ENCODE measurements around the gene ZNF90.
"Not testable (repeated sequence)": the region's sequence is repeated elsewhere in the genome, so short reads cannot be mapped to it uniquely, and the experiment has no call there.

The ZNF90 gene

GRCh38 chr19:20103091-20103740 lies 25.4 kb downstream of the ZNF90 start:
- DNase-seq (ENCODE audit: low read depth in 3 of 3) = no peak

GRCh38 chr19:20107301-20107700 lies 29.5 kb downstream of the ZNF90 start:
- DNase-seq (ENCODE audit: low read depth in 3 of 3) = no peak

DNA sequence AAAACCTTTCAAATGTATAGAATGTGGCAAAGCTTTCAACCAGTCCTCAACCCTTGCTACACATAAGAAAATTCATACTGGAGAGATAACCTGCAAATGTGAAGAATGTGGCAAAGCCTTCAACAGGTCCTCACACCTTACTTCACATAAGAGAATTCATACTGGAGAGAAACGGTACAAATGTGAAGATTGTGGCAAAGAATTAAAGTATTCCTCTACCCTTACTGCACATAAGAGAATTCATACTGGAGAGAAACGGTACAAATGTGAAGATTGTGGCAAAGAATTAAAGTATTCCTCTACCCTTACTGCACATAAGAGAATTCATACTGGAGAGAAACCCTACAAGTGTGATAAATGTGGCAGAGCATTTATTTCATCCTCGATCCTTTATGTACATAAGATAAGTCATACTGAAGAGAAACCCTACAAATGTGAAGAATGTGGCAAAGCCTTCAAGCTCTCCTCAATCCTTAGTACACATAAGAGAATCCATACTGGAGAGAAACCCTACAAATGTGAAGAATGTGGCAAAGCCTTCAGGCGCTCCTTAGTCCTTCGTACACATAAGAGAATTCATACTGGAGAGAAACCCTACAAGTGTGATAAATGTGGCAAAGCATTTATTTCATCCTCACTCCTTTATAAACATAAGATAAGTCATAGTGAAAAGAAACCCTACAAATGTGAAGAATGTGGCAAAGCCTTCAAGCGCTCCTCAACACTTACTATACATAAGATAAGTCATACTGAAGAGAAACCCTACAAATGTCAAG lies 40.5 kb downstream of the ZNF90 start:
- DNase-seq (ENCODE audit: low read depth in 3 of 3) = not testable (repeated sequence)

GRCh38 chr19:20124879-20125278 lies 47.1 kb downstream of the ZNF90 start:
- no peak for DNase-seq (ENCODE audit: low read depth in 3 of 3)

- DNase-seq (ENCODE audit: low read depth in 3 of 3) = not testable (repeated sequence)
Measured at GRCh38 chr19:20132933-20133332, 55.1 kb downstream of the ZNF90 start.

- not testable (repeated sequence) for DNase-seq (ENCODE audit: low read depth in 3 of 3)
Measured at GRCh38 chr19:20137714-20138113, 59.9 kb downstream of the ZNF90 start.

- DNase-seq (ENCODE audit: low read depth in 3 of 3) = no peak
Measured at GRCh38 chr19:20151617-20152145, 73.9 kb downstream of the ZNF90 start.

GRCh38 chr19:20152506-20152905 lies 74.7 kb downstream of the ZNF90 start:
- not testable (repeated sequence) for DNase-seq (ENCODE audit: low read depth in 3 of 3)

DNA sequence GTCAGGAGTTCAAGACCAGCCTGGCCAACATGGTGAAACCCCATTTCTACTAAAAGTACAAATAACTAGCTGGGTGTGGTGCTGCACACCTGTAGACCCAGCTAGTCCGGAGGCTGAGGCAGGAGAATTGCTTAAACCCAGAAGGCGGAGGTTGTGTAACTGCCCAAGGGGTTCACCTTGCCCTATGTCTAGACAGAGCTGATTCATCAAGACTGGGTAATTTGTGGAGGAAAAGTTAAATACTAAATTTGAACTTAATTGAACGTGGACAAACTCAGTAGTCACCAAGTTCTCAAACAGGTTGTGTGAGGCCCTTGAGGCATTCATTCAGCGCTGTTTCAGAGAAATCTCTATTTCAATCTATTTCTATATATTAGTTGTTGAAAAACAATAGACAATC lies 75.5 kb downstream of the ZNF90 start:
- DNase-seq (ENCODE audit: low read depth in 3 of 3) = no peak

DNA sequence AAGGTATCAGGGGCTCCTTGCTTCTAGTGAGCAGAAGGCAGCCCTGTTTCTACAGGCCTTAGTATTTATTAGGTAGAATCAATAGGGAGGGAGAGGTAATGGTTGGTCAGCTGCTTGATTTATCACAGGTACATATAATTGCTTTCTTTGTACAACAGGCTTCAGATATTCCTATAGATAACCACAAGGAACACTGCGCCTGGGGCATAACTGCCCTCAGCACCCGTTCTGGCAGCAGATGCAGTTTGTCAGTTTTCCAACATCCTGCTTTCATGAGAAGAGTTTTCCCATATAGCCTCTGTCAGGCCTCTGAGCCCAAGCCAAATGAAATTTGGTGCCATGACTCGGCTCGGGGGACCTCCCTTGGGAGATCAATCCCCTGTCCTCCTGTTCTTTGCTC lies 76.8 kb downstream of the ZNF90 start:
- no peak for DNase-seq (ENCODE audit: low read depth in 3 of 3)

DNA sequence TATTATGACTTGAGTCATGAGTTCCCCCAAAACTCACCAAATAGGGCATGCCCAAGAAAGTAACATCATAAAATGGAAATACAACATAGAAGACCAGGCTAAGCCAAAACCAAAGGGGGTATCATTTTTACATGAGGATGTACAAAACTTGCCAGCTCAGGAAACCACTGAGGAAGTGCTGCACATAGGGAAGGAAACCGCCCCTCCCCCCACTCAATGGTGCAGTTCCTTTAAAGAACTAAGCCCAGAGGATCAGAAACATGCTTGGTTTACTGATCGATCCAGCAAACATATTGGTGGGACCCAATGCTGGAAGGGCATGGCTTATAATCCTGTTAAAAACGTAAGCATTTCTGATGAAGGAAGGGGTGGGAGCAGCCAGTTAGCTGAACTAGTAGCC lies 85.0 kb downstream of the ZNF90 start:
- DNase-seq (ENCODE audit: low read depth in 3 of 3) = no peak

GRCh38 chr19:20164456-20164855 lies 86.7 kb downstream of the ZNF90 start:
- DNase-seq (ENCODE audit: low read depth in 3 of 3) = no peak

GRCh38 chr19:20165971-20166592 lies 88.3 kb downstream of the ZNF90 start:
- DNase-seq (ENCODE audit: low read depth in 3 of 3) = no peak

- peak; percentile 63 to 85 (median 76) for DNase-seq (ENCODE audit: low read depth in 3 of 3)
Measured at GRCh38 chr19:20167020-20167644, 89.3 kb downstream of the ZNF90 start, which contains the start of gene ZNF486. Gene ZNF486 (plus strand): TSS chr19:20167214. CDS start chr19:20167331, 117 bp downstream.

- no peak for DNase-seq (ENCODE audit: low read depth in 3 of 3)
Measured at GRCh38 chr19:20167651-20168122, 89.9 kb downstream of the ZNF90 start.
